HG02970 (cell line): Measurements from ENCODE around the gene TCEANC2.
"Not testable (repeated sequence)": the region's sequence is repeated elsewhere in the genome, so short reads cannot be mapped to it uniquely, and the experiment has no call there.

ENCODE experiments used
- ATAC-seq: cut with Tn5 transposase; IDR thresholded peaks from one replicate; pipeline ENCODE4 v1.9.1; 2021; ENCODE audit warnings: mild to moderate bottlenecking, moderate library complexity, moderate number of reproducible peaks; ENCODE audit not compliant: unreplicated experiment, low FRiP score

The TCEANC2 gene

DNA sequence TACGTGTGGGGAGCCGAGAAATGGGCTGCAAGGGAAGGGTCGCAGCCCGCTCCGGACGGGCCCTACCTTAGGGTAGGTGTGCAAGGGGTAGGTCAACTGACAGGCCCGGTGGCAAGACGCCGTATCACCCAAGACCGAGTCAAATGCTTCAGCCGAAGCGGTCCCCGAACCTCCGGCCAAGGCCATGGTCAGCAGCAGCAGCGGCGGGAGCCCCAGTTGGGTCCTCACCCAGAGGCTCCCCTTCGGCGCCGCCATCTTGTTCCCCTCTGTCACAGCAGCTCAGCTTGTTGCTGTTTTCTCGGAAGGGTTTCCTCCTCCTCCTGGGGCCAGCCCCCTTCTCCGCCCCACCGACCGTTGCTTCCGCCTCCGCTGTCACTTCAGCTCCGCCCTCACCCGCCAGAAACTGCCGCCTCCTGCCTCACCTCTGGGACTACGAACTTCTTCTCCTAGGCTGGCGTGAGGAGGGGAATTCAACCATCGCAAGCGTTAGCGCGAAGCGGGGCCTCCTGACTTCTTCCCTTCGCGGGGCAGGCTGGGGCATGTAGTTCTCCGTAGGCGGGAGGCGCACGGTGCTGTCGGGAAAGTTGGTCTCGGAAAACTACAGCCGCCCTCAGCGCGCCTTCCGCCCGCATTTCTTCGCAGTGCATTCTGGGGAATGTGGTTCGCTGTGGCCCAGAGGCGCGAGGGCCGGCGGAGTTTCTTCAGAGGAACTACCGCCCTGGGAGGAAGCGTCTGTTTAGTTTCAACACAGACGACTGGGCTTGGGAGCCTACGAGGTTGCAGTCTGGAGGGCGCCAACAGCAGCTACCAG is at the start of gene TCEANC2, which contains the start of gene TMEM59:
TSS of gene TCEANC2 (plus strand) at position 675 of the 811 bp plus-strand sequence. CDS start 815 bp downstream, outside the sequence.
TSS of gene TMEM59 (minus strand) at position 271 of the 811 bp plus-strand sequence. CDS start at position 255, 16 bp downstream.
- ATAC-seq: peak; percentile 95

DNA sequence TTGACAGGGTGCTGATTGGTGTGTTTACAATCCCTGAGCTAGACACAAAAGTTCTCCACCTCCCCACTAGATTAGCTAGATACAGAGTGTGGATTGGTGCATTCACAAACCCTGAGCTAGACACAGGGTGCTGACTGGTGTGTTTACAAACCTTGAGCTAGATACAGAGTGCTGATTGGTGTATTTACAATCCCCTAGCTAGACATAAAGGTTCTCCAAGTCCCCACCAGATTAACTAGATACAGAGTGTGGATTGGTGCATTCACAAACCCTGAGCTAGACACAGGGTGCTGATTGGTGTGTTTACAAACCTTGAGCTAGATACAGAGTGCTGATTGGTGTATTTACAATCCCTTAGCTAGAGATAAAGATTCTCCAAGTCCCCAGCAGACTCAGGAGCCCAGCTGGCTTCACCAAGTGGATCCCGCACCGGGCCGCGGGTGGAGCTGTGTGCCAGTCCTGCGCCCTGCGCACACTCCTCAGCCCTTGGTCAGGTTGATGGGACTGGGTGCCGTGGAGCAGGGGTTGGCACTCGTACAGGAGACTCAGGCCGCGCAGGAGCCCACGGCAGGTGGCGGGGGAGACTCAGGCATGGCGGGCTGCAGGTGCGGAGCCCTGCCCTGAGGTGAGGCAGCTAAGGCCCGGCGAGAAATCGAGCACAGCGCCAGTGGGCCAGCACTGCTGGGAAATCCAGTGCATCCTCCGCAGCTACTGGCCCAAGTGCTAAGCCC is 49.5 kb upstream of the TCEANC2 start:
- ATAC-seq: not testable (repeated sequence)

GRCh38 chr1:54004481-54005049 is 48.8 kb upstream of the TCEANC2 start:
- no peak for ATAC-seq

GRCh38 chr1:54006508-54006907 is 46.9 kb upstream of the TCEANC2 start:
- ATAC-seq: no peak

DNA sequence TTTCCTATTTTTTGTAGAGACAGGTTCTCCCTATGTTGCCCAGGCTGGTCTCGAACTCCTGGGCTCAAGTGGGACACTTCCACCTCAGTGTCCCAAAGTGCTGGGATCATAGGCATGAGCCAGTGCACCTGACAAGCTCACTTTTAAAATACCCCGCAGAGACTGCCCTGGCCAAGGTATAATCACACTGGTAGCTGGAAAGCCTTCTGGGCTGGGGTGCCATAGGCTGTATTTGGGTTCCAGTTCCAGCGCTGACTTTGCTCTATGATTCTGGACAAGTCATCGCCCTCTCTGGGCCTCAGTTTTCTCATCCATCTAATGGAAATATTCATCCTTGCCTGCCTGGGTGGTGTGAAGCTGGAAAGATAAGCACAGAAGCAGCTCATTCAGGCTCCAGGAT is 45.8 kb upstream of the TCEANC2 start:
- ATAC-seq: no peak

DNA sequence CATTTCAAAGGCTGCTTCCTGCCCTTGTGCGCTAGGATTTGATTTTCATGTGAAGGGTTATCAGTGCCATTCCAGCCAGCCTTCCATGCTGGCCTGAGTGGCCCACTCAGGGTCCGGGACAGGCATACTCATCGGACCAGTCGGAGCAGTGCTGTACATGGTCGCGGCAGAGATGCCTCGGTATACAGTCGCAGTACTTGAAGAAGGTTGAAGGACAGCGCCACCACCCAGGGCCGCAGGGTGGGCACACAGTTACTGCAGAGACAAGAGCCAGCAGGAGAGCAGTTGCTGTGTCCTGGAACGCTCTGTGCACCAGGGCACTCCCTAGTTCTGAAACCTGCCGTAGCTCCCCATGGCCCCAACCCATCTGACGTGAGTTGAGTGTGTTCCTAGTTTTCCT is 44.5 kb upstream of the TCEANC2 start:
- ATAC-seq: no peak

DNA sequence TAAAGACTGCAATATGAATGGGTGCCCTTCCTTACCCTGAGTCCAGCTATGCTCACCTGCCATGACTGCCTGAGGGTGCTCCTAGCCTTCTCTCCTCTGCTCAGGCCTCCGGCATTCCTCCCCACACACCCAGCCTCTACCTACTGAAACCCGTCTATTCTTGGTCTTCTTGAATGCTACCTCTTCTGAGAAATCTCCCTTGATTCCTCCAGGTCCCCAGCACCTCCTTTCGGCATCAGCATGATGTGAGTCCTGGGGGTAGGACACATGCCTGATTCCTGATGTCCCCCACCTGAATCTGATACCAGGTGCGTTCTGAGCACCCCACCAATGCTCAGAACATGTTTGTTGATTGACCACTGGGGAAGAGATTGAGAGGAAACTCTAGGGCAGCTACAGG is 44.0 kb upstream of the TCEANC2 start:
- no peak for ATAC-seq

DNA sequence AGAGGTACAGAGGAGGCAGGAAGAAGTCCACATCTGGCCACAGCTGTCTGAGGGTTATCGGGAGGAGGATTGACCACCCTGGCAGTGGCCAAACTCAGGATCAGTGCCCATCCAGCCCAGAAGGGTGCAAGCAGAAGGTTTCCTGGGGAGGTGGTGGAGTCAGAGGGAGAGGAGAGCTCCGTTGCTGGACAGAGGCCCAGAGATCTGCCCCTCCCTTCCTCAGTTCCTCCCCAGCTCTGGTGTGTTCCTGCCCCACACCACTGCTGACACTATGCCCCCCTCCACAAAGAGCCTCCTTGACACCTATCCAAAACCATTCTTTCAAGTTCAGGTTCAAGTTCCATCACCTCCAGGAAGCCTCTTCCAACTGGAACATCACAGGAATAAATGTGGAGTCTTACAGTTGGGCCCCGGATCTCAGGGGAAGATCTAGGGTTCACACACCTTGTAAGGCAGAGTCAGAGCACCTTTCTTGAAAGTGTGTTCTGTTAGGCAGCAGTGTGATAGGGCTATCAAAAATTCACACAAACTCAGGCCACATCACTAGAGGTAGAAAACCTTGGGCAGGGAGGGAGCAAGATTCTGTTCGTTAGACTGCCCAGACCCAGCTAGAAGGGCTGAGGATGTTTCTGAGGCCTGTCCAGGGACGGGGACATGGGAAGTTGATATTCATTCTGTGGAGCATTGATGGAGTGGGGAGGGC is 42.8 kb upstream of the TCEANC2 start:
- no peak for ATAC-seq

DNA sequence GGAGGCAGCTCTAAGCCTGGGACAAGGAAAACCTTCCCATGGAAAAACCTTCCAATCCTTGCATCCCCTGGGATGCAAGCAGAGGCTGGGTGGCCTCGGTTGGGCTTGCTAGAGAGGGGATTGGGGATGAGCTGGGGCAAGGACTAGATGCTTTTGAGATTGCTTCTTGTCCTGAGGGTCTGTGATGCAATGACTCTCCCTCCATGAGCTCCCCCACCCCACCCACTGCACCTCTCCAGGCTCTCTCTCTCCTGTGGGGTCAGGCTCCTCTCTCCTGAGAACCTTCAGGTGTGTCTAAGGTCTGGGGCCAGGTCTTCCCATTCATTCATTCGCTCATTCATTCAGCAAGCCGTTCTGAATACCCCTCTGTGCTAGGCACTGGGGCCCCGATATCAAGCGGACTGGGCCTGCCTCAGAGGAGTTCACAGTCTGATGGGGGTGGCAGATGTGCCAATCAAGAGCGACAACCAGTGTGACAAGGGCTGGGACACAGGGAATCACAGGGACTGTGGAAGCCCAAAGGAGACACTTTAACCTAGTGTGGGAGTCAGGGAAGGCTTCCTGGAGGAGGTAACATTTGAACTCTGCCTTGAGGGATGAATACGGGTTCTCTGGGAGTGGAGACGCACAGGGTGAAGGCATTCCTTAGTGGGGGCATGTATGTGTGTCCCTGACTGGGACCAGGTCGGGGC is 41.9 kb upstream of the TCEANC2 start:
- ATAC-seq: no peak

- ATAC-seq: no peak
Measured at GRCh38 chr1:54012008-54012325, 41.4 kb upstream of the TCEANC2 start.

DNA sequence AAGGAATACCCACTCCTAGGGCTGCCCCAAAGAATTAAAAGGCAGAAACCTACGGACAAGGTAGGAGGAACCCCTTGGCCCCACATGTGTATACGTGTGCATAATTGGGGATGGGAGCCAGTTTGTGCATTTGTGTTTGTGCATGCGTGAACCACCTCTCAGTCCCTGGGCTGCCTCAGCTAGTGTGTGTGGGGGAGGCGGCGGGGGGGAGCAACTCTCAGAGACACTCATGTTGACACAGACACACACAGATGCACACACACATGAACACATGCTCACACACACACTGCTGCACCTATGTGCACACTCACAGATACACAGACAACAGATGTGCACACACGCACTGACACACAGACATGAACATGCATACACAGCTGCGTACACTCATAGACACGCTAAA is 40.5 kb upstream of the TCEANC2 start:
- ATAC-seq: no peak

GRCh38 chr1:54013393-54014008 is 39.9 kb upstream of the TCEANC2 start:
- no peak for ATAC-seq

GRCh38 chr1:54014009-54014629 is 39.3 kb upstream of the TCEANC2 start:
- no peak for ATAC-seq

DNA sequence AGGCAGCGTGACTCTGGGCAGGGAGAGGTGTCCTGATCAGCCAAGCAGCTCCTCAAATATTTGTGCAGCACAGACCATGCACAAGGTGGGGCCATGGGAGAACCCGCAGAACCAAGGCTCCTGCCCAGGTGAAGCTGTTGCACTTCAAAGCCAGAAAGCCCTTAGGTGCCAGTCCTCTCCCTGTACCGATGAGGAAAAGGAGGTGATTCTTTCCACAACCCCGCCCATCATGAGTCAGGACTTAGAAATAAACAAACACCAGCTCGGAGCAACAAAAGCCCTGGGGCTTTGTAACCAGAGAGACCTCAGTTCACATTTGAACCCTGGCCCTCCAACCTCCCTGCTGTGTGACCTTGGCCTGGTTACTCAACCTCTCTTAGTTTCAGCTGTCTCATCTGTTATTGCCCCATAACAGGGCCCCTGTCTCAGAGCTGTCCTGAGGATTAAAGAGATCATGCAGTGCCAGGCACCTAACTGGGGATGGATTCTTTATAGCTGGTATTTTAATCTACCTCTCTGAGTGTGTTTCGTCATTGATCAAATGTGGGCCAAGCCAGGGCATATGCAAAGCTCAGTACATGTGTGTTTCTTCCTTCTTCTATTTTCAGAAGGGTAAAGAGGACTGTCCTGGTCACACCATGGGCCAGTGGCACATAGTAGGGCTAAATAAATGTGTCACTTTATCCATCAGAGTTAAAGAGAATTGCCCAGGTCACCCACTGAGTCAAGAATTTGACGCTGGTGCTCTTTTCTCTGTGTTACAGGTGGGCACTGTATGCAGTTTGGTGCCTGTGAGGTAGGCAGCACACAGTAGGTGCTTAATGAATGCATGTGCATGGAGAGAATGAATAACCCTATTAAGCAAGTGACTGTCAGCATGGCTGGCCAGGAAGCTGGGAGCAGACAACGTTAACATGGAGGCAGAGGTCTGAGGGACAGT is 36.8 kb upstream of the TCEANC2 start:
- no peak for ATAC-seq

DNA sequence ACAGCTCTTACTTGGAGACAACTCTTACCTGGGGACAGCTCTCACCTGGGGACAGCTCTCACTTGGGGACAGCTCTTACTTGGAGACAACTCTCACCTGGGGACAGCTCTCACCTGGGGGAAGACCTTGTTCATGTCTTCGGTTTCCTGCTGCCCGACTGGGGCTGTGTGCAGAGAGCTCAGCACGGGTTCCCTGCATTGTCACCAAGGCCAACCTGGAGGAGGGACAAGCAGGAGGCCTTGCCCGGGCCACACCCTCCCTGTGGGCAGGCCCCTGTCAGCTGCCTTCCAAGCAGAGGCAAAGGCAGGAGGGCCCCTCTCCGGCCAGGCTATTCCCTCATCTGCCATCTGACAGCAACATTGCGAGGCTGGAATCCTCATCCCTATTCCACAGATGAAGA is 35.4 kb upstream of the TCEANC2 start, which contains the start of gene LDLRAD1:
TSS of gene LDLRAD1 (minus strand) at position 208 of the 400 bp plus-strand sequence. CDS start at position 134, 74 bp downstream.
- no peak for ATAC-seq

- no peak for ATAC-seq
Measured at GRCh38 chr1:54018635-54019034, 34.8 kb upstream of the TCEANC2 start.

- not testable (repeated sequence) for ATAC-seq
Measured at GRCh38 chr1:54019562-54020176, 33.7 kb upstream of the TCEANC2 start.

- ATAC-seq: no peak
Measured at GRCh38 chr1:54024358-54024757, 29.1 kb upstream of the TCEANC2 start.
